H9 (cell line): ENCODE results near the gene CGA. TPM values are rescaled to one million over a fixed set of nuclear protein-coding genes. Genes with fewer than 3 reads are reported as not detected.

ENCODE experiments used
- DNase-seq: peaks from one replicate; pipeline ENCODE4 v3.0.0-alpha.2; 2017
- H2AFZ ChIP-seq: one replicate; pipeline ENCODE4 v1.6.1; 2013; ENCODE audit warnings: mild to moderate bottlenecking, low read length, control low read depth, moderate library complexity
- H2AK5ac ChIP-seq: 2 replicates; pipeline ENCODE4 v1.6.1; 2013; ENCODE audit warnings: low read length, control low read depth, mixed read lengths; ENCODE audit not compliant: insufficient read length
- H2BK120ac ChIP-seq: one replicate; pipeline ENCODE4 v1.6.1; 2013; ENCODE audit warnings: low read depth, mild to moderate bottlenecking, low read length, control low read depth, inconsistent platforms; ENCODE audit not compliant: poor library complexity, severe bottlenecking
- H2BK12ac ChIP-seq: 2 replicates; pipeline ENCODE4 v1.6.1; 2013; ENCODE audit warnings: low read length, control low read depth, mixed read lengths, low read depth; ENCODE audit not compliant: insufficient read length
- H2BK15ac ChIP-seq: 2 replicates; pipeline ENCODE4 v1.6.1; 2013; ENCODE audit warnings: low read depth, low read length, control low read depth
- H2BK20ac ChIP-seq: one replicate; pipeline ENCODE4 v1.6.1; 2013; ENCODE audit warnings: low read depth, mild to moderate bottlenecking, low read length, control low read depth, inconsistent platforms; ENCODE audit not compliant: poor library complexity, severe bottlenecking
- H2BK5ac ChIP-seq: 2 replicates; pipeline ENCODE4 v1.6.1; 2013; ENCODE audit warnings: low read length, control low read depth, mixed read lengths; ENCODE audit not compliant: insufficient read length
- H3K14ac ChIP-seq: 2 replicates; pipeline ENCODE4 v1.6.1; 2013; ENCODE audit warnings: low read length, control low read depth; ENCODE audit not compliant: insufficient read depth
- H3K18ac ChIP-seq: 2 replicates; pipeline ENCODE4 v1.6.1; 2013; ENCODE audit warnings: low read depth, mild to moderate bottlenecking, mixed read lengths, low read length, control low read depth; ENCODE audit not compliant: insufficient read length
- H3K23ac ChIP-seq: 2 replicates; pipeline ENCODE4 v1.6.1; 2013; ENCODE audit warnings: low read length, control low read depth, mixed read lengths, low read depth; ENCODE audit not compliant: insufficient read length
- H3K23me2 ChIP-seq: 2 replicates; pipeline ENCODE4 v1.6.1; 2013; ENCODE audit warnings: low read depth, mild to moderate bottlenecking, mixed read lengths, low read length, control low read depth; ENCODE audit not compliant: insufficient read length, poor library complexity, severe bottlenecking
- H3K27ac ChIP-seq: 2 replicates; pipeline ENCODE4 v1.5.1; 2013; ENCODE audit warnings: low read length, control low read depth, mixed read lengths, low read depth; ENCODE audit not compliant: insufficient read length
- H3K27me3 ChIP-seq: 2 replicates; pipeline ENCODE4 v1.6.1; 2013; ENCODE audit warnings: low read length, control low read depth, inconsistent platforms; ENCODE audit not compliant: insufficient read depth
- H3K4ac ChIP-seq: 2 replicates; pipeline ENCODE4 v1.6.1; 2013; ENCODE audit warnings: low read depth, mild to moderate bottlenecking, control low read depth, inconsistent platforms, low read length, moderate library complexity
- H3K4me1 ChIP-seq: 2 replicates; pipeline ENCODE4 v1.6.1; 2013; ENCODE audit warnings: low read length, control low read depth, inconsistent platforms; ENCODE audit not compliant: insufficient read depth
- H3K4me2 ChIP-seq: 2 replicates; pipeline ENCODE4 v1.6.1; 2013; ENCODE audit warnings: low read length, control low read depth, mixed read lengths; ENCODE audit not compliant: insufficient read length, insufficient read depth
- H3K56ac ChIP-seq: 2 replicates; pipeline ENCODE4 v1.6.1; 2013; ENCODE audit warnings: low read depth, mild to moderate bottlenecking, mixed read lengths, low read length, control low read depth; ENCODE audit not compliant: insufficient read length
- H3K79me1 ChIP-seq: 2 replicates; pipeline ENCODE4 v1.6.1; 2013; ENCODE audit warnings: low read depth, mild to moderate bottlenecking, moderate library complexity, low read length, control low read depth, inconsistent platforms; ENCODE audit not compliant: insufficient read depth, poor library complexity, severe bottlenecking
- H3K79me2 ChIP-seq: 2 replicates; pipeline ENCODE4 v1.6.1; 2013; ENCODE audit warnings: low read length, control low read depth, inconsistent platforms; ENCODE audit not compliant: insufficient read depth
- H3K9ac ChIP-seq: 2 replicates; pipeline ENCODE4 v1.6.1; 2013; ENCODE audit warnings: low read length, control low read depth, mixed read lengths; ENCODE audit not compliant: insufficient read length; ENCODE audit errors: extremely low read depth
- H3K9me3 ChIP-seq: one replicate; pipeline ENCODE4 v1.6.1; 2013; ENCODE audit warnings: low read depth, low read length, inconsistent platforms; ENCODE audit not compliant: control insufficient read depth
- H3T11ph ChIP-seq: one replicate; pipeline ENCODE4 v1.6.1; 2013; ENCODE audit warnings: mild to moderate bottlenecking, low read length, control low read depth, inconsistent platforms
- H4K20me1 ChIP-seq: one replicate; pipeline ENCODE4 v1.6.1; 2013; ENCODE audit not compliant: control insufficient read depth, insufficient read length, insufficient read depth
- H4K5ac ChIP-seq: 2 replicates; pipeline ENCODE4 v1.6.1; 2013; ENCODE audit warnings: low read depth, mild to moderate bottlenecking, mixed read lengths, low read length, control low read depth; ENCODE audit not compliant: insufficient read length
- H4K8ac ChIP-seq: replicated peaks from 2 replicates; pipeline ENCODE4 v1.6.1; 2013; ENCODE audit warnings: low read length, control low read depth, mixed read lengths, low read depth; ENCODE audit not compliant: insufficient read length
- H4K91ac ChIP-seq: 2 replicates; pipeline ENCODE4 v1.6.1; 2013; ENCODE audit warnings: low read depth, mild to moderate bottlenecking, moderate library complexity, mixed read lengths, low read length, control low read depth; ENCODE audit not compliant: insufficient read length
- H3K27ac Mint-ChIP-seq, 3 experiments: 2 replicates in 2 of 3; 3 replicates in 1 of 3; pipeline ENCODE4 v1.8.0; 2020 to 2021; ENCODE audit warnings: mixed read lengths in 3 of 3, mild to moderate bottlenecking in 1 of 3, moderate library complexity in 1 of 3
- H3K27me3 Mint-ChIP-seq: 2 replicates; pipeline ENCODE4 v1.8.0; 2021; ENCODE audit warnings: low read depth, mild to moderate bottlenecking, moderate library complexity, mixed read lengths
- H3K36me3 Mint-ChIP-seq, 3 experiments: 2 replicates in 2 of 3; 3 replicates in 1 of 3; pipeline ENCODE4 v1.8.0; 2020 to 2021; ENCODE audit warnings: low read depth in 3 of 3, mixed read lengths in 3 of 3; ENCODE audit not compliant: insufficient read depth in 1 of 3
- H3K4me1 Mint-ChIP-seq, 2 experiments: 2 replicates each; pipeline ENCODE4 v1.8.0; 2020; ENCODE audit warnings: mixed read lengths in 2 of 2
- H3K4me3 Mint-ChIP-seq, 2 experiments: 2 replicates in 1 of 2; 3 replicates in 1 of 2; pipeline ENCODE4 v1.8.0; 2020 to 2021; ENCODE audit warnings: mild to moderate bottlenecking in 2 of 2, mixed read lengths in 2 of 2, moderate library complexity in 1 of 2
- H3K9me3 Mint-ChIP-seq, 2 experiments: 2 replicates in 1 of 2; 3 replicates in 1 of 2; pipeline ENCODE4 v1.8.0; 2020; ENCODE audit warnings: mild to moderate bottlenecking in 2 of 2, mixed read lengths in 2 of 2, moderate library complexity in 1 of 2
- CTCF ChIP-seq: fragments of 200-600 bp; sonication (generic); conservative IDR thresholded peaks from 3 replicates; pipeline ENCODE4 v1.8.0; 2021; ENCODE audit warnings: antibody characterized with exemption, mild to moderate bottlenecking
- WGBS: extraction: QIAGEN DNeasy Blood & Tissue Kit; methylation state at CpG from one replicate; pipeline ENCODE4 v1.1.7; 2013; ENCODE audit warnings: missing lambda C conversion rate, low lambda C conversion rate, mixed read lengths; ENCODE audit not compliant: insufficient read length; ENCODE audit errors: extremely low coverage; 5-methylcytosine and 5-hydroxymethylcytosine counted together
- total RNA-seq: library from RNA; stranded (reverse); gene quantifications from 2 replicates; pipeline ENCODE4 v1.2.1, GENCODE V29; 2021

CGA gene
- total RNA-seq, 1 experiment from 2014 or later = not detected

DNA sequence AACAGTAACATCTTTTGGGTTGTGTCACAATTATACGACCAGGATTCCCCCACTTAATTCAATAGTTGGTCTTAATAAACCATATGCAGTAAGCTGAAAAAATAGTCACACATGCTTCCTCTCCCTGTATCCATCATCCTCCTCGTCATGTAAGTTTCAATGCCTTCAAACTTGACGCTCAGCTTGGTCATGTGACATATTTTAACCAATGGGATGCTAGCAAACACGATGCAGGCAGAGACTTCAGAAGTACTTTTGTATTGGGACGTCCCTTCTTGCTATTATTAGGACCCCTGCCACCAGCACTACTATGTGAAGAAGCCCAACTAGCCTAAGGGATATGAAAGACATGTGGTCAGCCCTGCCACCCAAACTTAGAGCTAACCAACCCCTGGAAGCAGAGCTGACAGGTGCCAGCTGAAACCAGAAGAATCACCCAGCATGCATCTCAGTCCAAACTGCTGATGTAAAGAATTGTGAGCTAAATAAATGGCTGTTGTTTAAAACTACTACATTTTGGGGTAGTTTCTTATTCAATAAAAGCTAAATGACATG, 49.3 kb downstream of the CGA start:
- Mint-ChIP-seq H3K4me3 (no peak overlapping the region), H3K27me3 (peaks cover 5% of the 10 kb centered on the region; the same call in 1 of the 2 replicates), H3K27ac (no peak overlapping the region), H3K36me3 (no peaks in the 10 kb centered on the region), H3K4me1 (no peaks in the 10 kb centered on the region), H3K9me3 (no peaks in the 10 kb centered on the region; a peak in 2 of 5 replicates)
- no peak for TF ChIP-seq CTCF
- Histone ChIP-seq H3K23ac (no peak overlapping the region), H2BK20ac (no peak overlapping the region), H3T11ph (no peak overlapping the region), H4K8ac (no peak overlapping the region), H2BK12ac (no peak overlapping the region), H2BK5ac (no peak overlapping the region), H3K9me3 (no peaks in the 10 kb centered on the region), H3K9ac (no peak overlapping the region), H4K20me1 (no peaks in the 10 kb centered on the region), H2BK15ac (no peak overlapping the region), H3K18ac (no peak overlapping the region), H3K14ac (no peak overlapping the region), H3K4me2 (no peak overlapping the region), H2AK5ac (no peak overlapping the region), H2AFZ (no peak overlapping the region), H4K91ac (no peak overlapping the region), H3K79me1 (no peaks in the 10 kb centered on the region), H3K79me2 (no peaks in the 10 kb centered on the region), H3K56ac (no peak overlapping the region), H3K27me3 (no peaks in the 10 kb centered on the region), H4K5ac (no peak overlapping the region), H3K27ac (no peak overlapping the region), H3K23me2 (no peaks in the 10 kb centered on the region), H3K4ac (no peak overlapping the region), H3K4me1 (no peaks in the 10 kb centered on the region), H2BK120ac (no peak overlapping the region)
- DNase-seq = no peak
- WGBS = no CpG with 5 or more reads among the region's 5 CpGs
